RPMI7951 (cell line): ENCODE results near the gene MAP3K5. TPM values are rescaled to one million over a fixed set of nuclear protein-coding genes. Genes with fewer than 3 reads are reported as not detected.

Source experiments
- DNase-seq: peaks from one replicate; pipeline ENCODE4 v3.0.0-alpha.2; 2012; ENCODE audit warnings: low read depth
- total RNA-seq: library from RNA; depleted of rRNA; stranded (reverse); fragments of >200 nt; shearing (Covaris generic); gene quantifications from 2 replicates; pipeline ENCODE4 v1.2.3, GENCODE V29; 2014

MAP3K5 gene
- total RNA-seq, 1 experiment from 2014 or later: 6.2 TPM

DNA sequence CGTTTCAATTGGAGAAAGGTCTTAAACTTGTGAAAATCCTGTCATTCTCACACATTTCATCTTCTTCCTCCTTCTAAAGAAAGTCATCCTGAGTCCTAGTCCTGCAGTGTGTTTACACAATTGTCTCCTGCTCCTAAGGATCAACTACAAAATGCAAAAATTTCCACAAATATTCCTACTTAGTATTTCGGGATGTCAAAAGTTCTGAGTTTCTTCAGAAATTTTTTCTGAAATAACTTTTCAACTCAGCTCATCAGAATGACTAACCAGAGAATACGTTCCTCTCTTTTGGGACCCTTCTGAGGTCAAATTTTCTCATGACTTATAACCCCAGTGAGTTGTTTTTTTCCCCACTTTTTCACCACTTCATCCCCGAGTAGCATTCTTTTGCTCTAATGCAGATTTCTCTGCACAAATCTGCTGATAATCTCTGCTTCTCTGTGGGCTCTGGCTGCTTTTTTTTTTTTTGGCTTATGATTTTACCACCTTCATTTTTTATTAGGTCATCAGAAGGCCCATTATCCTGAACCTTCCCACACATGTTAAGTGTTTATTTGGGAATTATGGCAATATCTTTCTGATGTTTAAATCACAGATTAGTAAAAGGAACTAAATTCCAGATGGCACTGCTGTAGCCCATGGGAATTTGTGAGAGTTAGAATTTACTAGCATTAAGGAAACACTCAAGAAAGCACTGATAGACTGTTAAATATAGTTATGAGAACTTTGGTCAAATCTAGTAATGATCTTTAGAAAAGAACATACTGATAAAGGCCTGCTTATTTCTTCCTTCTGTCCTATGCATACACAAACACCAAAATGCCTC is 41.4 kb downstream of the MAP3K5 start:
- DNase-seq: no peak

DNA sequence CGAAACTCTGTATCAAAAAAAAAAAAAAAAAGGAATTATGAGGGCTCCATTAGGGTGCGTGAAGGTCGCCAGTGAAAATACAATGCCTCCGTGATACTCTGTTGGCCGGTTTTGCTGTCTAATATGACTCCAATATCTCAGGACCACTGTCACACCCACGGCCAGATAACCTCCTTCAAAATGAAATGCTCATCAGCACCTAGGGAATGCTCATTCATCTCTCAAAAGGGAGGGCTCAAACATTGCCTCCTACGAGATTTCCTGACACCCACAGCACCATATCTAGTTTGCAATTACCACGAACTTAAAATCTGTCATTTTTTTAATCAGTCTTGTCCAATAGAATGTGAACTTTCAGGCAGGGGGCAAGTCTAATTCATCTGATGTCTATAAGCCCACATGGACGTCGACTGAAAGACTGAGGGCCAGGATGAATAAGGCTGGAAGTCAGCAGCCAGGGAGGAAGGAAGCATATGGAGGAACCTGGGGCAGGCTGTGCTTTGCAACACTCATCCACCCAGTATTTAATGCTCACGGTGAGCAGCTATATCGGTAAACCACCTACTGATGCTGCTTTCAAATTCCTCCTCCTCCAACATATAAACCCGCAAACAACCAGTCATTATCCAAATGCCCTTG is 42.8 kb downstream of the MAP3K5 start:
- no peak for DNase-seq

DNA sequence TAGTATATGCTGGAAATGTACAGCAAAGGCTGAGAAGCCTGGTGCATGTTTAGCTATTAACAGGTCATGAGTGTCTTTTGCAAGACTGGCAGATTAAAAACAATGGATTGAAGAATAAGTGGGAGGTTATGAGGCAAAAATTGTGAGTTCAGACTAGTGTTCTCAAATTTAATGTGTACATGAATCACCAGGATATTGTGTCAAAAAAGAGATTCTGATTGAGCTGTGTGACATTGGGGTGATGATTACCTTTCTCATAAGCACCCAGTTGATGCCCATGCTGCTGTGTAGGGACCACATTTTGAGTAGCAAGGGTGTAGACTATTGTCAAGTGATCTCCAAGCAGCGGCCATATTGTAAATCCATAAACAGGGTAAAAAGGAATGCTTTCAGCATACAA is 44.8 kb downstream of the MAP3K5 start:
- DNase-seq: no peak

DNA sequence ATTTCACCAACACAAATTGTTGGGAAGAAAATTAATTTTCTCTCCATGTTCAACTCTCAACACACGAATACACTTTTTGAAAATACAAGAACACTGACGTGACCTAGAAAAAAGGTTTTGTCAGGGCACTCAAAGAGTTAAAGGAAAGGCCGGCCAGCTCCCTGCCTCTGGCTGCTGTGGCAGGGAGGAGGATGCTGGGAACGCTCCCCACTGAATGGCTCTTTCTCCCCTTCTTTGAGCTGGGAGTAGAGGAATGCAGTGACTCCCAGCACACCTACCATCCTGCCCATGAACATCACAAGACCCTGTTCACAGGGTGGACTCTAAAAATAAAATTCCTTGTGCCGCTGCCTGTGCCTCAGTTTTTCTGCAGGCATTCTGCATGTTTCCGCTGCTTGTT is 47.0 kb downstream of the MAP3K5 start:
- no peak for DNase-seq

DNA sequence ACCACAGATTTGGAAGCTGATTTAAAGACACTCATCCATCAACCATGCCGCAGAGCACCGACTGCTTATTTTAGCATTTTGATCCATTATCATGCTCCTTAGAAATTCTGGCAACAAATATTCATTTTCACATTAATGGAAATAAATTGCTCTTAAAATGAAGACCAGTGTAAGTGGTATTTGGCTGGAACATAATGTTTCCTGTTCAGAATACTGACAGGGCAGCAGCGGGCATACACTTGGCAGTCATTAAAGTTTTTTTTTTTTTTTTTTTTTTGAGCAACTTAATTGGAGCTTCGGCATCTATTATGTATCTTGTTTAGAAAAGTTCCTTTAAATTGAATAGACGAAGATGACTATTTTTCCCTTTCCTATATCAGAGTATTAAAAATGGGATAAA is 47.4 kb downstream of the MAP3K5 start:
- no peak for DNase-seq

DNA sequence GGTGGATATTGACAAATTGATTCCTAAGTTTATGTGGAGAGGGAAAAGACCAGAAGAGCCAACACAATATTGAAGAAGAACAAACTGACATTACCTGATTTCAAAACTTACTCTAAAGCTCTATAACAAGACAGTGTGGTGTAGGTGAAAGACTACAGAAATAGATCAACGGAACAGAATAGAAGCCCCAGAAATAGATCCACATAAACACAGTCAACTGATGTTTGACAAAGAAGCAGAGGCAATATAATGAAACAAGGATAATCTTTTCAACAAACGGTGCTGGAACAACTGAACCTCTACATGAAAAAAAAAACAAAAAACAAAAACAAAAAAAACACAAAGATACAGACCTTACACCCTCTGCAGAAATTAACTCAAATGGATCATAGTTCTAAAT is 50.2 kb downstream of the MAP3K5 start:
- DNase-seq: no peak

DNA sequence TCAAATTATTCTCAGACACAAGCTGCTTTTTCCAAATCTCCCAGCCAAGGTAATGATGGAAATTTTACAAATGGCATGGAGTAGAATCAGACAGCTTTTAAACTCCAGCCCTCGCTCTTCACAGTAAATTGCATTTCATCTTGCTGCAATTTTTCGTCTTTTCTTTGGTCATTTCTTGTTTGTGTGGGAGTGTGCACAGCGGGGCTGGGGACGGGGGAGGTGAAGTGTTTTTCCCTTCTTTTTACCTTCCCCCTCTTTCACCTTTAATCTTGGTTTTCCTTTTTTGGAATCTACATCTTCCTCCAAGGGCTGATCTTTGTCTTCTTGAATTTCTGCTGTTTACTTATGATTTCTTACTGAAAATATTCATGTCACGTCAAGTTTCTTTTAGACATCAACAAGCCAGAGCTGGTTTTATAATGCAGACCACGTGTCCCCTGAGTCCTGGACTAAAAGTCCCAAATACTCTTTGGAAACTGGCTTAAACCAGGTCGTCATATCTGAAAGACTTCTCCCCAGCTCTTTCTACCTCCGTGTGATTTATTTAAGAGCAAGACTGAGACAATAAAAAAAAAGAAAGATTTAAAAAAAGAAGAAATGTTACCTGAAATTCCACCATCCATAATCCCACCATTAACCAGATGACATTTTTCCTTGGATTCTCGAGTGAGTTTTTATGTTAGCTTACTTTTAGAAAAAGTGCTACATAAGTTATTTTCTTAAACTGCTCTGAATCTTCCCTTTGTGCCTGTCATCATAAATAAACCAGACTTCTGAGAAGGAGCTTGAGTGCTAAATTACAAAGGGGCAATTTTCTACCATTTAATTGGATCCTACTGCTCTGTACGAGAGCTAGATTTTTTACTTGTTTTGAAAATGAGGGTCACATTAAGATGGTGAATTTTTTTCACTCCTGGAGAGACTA is 52.0 kb downstream of the MAP3K5 start:
- no peak for DNase-seq

DNA sequence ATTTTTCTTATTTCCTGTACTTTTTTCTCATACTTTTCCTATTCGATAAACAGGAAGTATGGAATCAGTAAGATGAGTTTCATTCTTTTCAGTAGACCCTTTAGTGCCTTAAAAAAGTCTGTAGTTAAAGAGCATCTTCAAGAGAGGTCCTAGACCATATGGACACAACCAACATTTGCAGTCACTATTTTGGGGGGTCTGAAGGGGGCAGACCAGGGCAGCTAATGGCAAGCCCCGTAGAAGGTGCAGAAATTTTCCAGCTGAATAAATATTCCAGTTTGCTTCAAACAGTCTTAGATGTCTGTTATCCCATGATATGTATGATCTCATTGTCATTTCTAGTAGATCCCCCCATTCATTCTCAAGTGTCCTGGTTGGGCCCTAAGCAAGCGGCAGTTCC is 52.8 kb downstream of the MAP3K5 start:
- DNase-seq: no peak

DNA sequence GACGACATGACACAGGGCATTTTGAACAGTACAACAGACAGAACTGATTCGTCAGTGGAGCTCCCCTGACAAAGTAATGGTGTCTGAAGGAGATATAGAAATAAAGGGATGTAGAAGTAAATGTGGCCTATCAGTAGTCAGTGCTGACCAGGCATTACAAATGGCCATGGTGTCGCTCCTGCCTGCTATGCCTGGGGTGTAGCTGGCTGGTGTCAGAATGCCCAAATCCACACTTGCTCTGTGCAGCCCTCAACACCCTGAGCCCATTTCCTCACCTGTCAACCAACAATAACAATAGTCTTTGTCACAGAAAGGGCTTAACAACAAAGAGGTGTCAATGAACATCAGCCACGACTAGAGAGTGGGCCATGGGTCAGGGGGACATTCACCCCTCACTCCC is 53.2 kb downstream of the MAP3K5 start:
- no peak for DNase-seq

DNA sequence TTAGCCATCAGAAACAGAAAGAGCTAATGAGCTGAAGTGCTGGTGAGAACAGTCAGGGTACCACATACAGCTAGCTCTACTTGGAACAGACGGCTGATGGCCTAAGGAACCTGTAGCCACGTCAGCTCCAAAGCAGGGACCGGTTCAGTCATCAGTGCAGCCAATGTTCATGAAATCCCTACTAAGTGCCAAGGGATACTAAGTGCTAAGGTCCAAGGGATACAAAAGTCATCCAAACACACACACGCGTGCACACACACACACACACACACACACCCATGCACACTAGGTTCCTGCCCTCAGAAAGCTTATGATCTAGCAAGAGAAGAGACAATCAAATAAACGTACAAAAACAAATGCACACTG is 53.6 kb downstream of the MAP3K5 start:
- DNase-seq: no peak

DNA sequence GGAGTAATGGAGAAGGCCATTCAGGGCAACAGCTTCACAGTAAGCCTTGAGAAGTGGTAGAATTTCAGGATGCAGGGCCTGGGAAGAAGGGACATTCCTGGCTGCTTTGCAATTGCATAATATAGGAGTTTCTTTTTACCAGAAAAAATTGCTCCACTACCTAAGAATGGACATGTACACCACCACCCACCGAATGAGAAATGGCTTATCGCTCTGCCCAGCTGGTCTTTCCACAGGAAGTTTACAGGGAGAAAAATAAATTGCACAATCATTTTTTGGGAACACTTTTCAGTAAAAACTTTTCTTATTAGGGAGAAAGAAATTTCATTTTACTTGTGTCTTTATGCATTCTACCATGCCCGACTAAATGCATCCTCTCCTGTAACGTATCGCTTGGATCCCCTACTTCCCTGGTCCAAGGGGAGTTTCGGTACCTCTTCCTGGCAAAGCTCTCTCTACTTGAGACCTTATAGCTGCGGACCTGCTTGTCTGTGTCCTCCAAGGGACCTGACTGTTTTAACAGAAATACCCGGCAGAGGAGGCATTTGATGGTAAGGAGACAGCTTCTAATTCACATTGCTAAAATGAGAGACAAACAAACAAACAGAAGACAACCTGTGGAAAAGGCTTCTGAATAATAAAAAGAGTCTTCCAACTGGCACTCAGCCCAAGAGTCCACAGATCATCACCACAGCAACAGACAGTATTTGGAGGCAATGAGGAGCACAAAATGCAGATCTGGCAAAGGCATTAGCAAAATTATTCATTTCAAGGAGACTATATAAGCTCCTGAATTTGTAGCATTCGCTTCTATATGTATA is 54.2 kb downstream of the MAP3K5 start:
- DNase-seq: no peak

DNA sequence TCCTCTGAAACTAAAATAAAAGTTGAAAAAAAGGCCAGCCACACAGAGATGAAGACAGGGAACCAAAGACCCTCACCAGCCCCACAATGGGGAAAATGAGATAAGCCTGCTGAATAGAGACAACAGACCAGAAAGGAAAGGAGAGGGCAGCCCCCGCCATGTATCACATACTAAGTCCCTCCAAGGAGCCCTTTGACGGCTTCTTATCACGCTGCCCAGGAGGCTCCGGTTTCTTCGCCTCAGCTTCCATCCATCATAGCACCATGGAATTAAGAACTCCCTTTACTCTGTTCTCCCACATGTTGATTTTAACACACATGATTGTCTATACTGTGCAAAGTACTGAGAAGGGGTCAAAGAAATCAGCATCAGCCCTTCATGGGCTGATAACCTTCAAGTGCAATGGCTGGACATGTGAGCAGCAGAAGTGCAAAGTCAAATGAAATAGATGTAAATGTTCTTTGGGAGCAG is 54.9 kb downstream of the MAP3K5 start:
- DNase-seq: no peak

DNA sequence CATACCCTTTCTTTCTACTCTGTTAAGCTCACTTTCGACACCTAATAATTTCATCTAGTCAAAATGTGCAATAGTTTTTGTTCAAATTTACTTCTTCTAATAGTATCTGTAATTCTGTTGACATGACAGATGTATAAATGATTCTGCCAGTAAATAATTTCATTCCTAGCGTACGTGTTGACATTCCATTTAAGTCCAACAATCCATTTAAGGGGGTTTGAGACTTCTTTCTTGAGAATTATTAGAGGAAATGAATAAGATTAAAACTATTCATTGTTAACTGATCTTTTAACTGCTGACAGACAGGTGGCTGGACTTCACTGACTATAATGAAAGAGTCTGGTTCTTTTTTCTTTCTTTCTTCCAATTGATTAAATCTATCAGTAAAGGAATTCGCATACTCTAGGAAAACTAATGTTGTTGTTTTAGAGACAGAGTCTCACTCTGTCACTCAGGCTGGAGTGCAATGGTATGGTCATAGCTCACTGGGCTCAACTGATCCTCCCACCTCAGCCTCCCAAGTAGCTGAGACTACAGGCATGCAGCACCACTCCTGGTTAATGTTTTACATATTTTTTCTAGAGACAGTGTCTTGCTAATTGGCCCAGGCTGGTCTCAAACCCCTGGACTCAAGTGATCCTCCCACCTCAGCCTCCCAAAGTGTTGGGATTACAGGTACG is 55.9 kb downstream of the MAP3K5 start:
- DNase-seq: no peak

DNA sequence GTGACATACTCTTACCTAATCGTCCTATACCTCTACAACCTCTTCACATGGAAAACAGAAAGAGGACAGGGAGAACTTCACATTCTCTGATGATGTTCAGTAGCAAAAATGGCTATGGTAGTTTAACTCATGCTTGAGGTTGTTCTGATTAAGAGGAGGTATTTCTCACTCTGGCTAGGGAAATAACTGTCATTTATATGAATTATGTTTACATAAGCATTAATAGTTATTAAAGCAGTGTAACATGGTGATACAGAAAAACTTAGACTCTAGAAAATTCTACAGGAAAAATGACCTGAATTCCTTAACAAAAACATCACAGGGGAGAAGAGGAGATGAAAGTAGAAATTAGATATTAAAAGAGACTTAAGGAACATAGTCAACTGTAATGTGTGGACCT is 57.3 kb downstream of the MAP3K5 start:
- DNase-seq: no peak

DNA sequence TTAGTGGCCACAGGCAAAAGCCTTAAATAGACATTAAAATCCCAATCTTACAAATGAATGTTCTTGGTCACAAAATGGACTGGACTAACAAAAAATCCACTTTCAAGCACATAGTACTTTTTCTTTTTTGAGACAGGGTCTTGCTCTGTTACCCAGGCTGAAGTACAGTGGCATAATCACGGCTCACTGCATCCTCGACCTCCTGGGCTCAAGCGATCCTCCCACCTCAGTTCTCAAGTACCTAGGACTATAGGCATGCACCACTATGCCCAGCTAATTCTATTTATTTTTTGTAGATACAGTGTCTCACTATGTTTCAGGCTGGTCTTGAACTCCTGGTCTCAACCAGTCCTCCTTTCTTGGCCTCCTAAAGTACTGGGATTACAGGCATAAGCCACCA is 59.4 kb downstream of the MAP3K5 start:
- no peak for DNase-seq

DNA sequence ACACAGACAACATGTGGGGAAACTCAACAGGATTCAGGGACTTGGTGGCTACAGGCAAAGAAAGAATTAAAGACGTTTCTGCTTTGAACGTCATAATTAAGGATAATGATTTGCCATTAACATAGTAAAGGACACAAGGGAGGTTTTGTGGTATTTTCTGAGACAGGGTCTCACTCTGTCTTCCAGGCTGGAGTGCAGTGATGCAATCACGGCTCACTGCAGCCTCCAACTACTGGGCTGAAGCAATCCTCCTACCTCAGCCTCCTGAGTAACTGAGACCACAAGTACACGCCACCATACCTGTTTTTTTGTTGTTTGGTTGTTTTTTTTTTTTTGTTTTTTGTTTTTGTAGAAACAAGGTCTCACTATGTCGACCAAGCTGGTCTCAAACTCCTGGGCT is 62.4 kb downstream of the MAP3K5 start:
- DNase-seq: no peak

DNA sequence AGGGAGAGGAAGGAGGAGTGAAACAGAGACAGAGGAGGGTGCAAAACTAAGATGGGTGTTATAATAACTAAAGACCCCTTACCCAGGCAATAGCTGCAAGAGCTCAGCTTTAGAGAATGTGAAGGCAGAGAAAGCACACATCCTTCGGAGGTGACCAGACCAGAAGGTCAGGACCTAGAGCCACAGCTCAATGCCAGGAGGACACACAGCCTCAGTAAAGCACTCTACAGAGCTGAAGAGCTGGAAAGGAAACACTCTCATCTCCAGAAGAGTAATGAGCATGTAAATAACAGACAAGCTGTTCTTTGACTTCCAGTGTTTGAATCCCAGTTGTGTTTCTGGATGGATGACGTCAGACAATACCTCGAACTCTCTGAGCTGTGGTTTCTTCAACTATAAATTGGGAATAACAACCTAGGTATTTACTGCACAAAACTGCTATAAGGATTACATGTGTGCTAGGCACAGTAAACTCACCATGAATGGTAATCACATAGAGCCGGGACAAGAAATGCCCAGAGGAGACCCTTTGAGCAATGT is 63.2 kb downstream of the MAP3K5 start:
- no peak for DNase-seq

DNA sequence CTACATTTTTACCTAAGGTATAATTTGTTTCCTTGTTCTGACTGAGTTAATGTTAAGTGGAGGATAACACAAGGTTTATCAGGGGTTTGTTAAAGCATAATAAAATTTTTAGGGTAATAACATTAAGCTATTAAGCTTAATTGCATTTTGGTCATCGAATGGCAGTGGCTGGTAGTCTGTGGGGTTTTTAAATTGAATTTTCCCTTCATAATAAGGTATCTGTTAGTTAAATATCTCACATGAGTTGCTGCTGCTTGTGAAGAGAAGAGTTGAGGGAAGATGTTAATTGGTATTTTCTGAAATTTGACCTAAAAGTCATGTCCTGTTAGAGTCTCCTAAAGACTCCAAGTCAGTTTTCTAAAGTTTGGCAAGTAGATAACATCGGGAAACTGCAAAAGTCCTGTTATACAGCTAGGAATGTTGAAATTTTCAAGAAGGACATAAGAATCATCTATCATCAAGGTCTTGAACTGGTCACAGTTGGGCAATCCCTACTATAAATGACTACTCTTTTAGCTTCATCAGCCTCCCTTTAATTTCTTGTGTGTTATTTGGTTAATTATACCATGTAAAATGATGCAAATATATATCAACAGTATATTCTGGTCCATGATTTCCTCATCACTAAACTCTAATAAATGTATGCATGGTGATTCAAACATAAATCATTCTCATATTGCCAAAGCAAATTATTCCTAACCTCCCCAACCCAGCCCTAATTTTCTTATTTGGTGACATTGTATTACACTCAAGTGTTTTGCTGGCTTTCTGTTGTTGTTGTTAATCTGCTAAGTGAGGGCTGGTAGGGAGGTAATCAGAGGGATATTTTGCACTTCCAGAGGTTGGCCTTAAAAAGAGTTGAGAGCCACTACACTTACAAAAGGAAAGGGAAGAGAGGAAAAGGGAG is 64.0 kb downstream of the MAP3K5 start:
- DNase-seq: no peak

DNA sequence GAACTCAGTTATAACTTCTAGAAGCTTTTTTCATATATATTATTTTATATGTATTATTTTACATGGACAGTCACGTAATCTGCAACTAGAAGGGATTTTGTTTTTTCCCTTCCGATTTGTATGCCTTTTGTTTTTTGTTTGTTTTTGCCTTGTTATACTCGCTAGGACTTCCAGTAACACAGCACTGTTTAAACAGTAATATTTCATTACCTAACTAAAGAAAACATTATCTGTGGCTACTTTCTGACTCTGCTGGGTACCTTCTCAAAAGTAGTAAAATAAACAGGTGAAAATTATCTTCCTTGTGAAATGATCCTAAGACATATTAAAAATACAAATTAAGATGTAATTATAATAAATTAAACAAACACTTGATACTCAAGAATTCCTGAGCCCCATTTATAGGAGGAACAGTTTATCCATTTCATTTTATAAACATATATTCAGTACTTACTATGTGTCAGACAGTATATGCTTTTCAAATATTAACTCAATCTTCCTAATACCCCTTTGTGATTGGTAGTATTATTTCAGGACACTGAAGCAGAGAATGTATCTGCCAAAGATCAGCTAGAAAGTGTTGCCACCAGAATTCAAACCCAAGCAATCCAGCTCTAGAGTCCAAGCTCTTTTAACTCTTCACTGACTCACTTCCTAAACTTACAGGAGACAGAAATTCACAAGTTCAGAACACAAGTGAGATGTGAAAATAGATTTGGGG is 65.3 kb downstream of the MAP3K5 start:
- no peak for DNase-seq
